ENCODE measurements around the gene FAM53B. TPM values are rescaled to one million over a fixed set of nuclear protein-coding genes. Genes with fewer than 3 reads are reported as not detected.

Gene FAM53B
- total RNA-seq, 1 donor, result 13.4 TPM

- DNase-seq (ENCODE audit: low read depth), result no peak
- TF ChIP-seq CTCF (IDR thresholded peaks at IDR 0.05; ENCODE audit: insufficient read depth, low read depth, low read length), result no peak
- H3K4me3 ChIP-seq (ENCODE audit: low read depth, low read length), result no peak overlapping the region
These were observed 80.3 kb downstream of the FAM53B start for GRCh38 chr10:124663766-124664360.

GRCh38 chr10:124663228-124663627 lies 81.0 kb downstream of the FAM53B start:
- TF ChIP-seq CTCF (IDR thresholded peaks at IDR 0.05; ENCODE audit: insufficient read depth, low read depth, low read length), result no peak
- DNase-seq (ENCODE audit: low read depth), result no peak
- no peak overlapping the region for H3K4me3 ChIP-seq (ENCODE audit: low read depth, low read length)

- no peak for DNase-seq (ENCODE audit: low read depth)
- H3K4me3 ChIP-seq (ENCODE audit: low read depth, low read length), result no peak overlapping the region
- TF ChIP-seq CTCF (IDR thresholded peaks at IDR 0.05; ENCODE audit: insufficient read depth, low read depth, low read length), result no peak
These were observed 82.5 kb downstream of the FAM53B start for GRCh38 chr10:124661660-124662180.

- TF ChIP-seq CTCF (IDR thresholded peaks at IDR 0.05; ENCODE audit: insufficient read depth, low read depth, low read length), result no peak
- no peak overlapping the region for H3K4me3 ChIP-seq (ENCODE audit: low read depth, low read length)
These were observed 83.6 kb downstream of the FAM53B start for GRCh38 chr10:124660404-124661125.

GRCh38 chr10:124659380-124659779 lies 84.8 kb downstream of the FAM53B start:
- no peak for TF ChIP-seq CTCF (IDR thresholded peaks at IDR 0.05; ENCODE audit: insufficient read depth, low read depth, low read length)

More at GRCh38 chr10:124660404-124661125, 83.6 kb downstream of the FAM53B start:
- DNase-seq (ENCODE audit: low read depth), result peak; percentile 45

GRCh38 chr10:124658591-124659242 lies 85.5 kb downstream of the FAM53B start:
- H3K4me3 ChIP-seq (ENCODE audit: low read depth, low read length), result no peak overlapping the region
- no peak for TF ChIP-seq CTCF (IDR thresholded peaks at IDR 0.05; ENCODE audit: insufficient read depth, low read depth, low read length)
- no peak for DNase-seq (ENCODE audit: low read depth)

More at GRCh38 chr10:124659380-124659779, 84.8 kb downstream of the FAM53B start:
- no peak for DNase-seq (ENCODE audit: low read depth)
- no peak overlapping the region for H3K4me3 ChIP-seq (ENCODE audit: low read depth, low read length)
